Measurements from ENCODE around the gene WWTR1.

- TF ChIP-seq CTCF (IDR thresholded peaks at IDR 0.05), result no peak
- no peak for TF ChIP-seq POLR2A (IDR thresholded peaks at IDR 0.05)
- no peak for TF ChIP-seq EP300 (IDR thresholded peaks at IDR 0.05; ENCODE audit: low read depth)
- no peak for TF ChIP-seq POLR2AphosphoS5 (IDR thresholded peaks at IDR 0.05)
Observed at GRCh38 chr3:149639093-149639486, 18.7 kb downstream of the WWTR1 start.
